ENCODE results near the gene PCNX2. TPM values are rescaled to one million over a fixed set of nuclear protein-coding genes. Genes with fewer than 3 reads are reported as not detected.

Gene PCNX2
- total RNA-seq, 1 experiment from 2014 or later = 50.8 TPM

DNA sequence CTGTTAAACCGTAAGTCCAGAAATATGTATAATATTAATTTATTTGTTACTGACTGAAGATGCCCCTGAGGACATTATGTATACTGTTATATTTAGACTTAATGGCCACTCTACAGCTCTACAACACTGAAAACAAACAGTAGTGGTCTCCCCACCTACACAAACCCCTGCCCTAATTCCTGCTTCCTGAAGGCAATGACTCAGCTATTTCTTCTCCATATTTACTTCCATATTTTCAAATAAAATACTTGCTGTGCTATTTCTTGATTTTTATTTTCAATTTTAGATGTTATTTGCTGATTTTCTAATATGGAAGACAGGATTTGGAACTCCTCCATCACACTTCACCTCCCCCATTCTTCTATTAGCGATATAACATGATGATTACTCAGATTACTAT, 97.6 kb downstream of the PCNX2 start:
- H3K4me3 Mint-ChIP-seq = no peak overlapping the region

GRCh38 chr1:233193741-233194140, 101.8 kb downstream of the PCNX2 start:
- DNase-seq (ENCODE audit: low spot score) (no peak), ATAC-seq (no peak)
- no peak for TF ChIP-seq USF2 (CRISPR knock-in tag; IDR thresholded peaks at IDR 0.05)
- TF ChIP-seq FOXJ3 (CRISPR knock-in tag; IDR thresholded peaks at IDR 0.05; ENCODE audit: borderline replicate concordance) = no peak
- no peak for TF ChIP-seq GRHL2 (CRISPR knock-in tag; IDR thresholded peaks at IDR 0.05; ENCODE audit: insufficient replicate concordance, severe bottlenecking)
- no peak for TF ChIP-seq FOXK1 (CRISPR knock-in tag; IDR thresholded peaks at IDR 0.05)
- TF ChIP-seq KAT7 (CRISPR knock-in tag; IDR thresholded peaks at IDR 0.05; ENCODE audit: borderline replicate concordance) = no peak
- no peak for TF ChIP-seq SMAD4 (CRISPR knock-in tag; IDR thresholded peaks at IDR 0.05)
- no peak for TF ChIP-seq NR2C2 (CRISPR knock-in tag; IDR thresholded peaks at IDR 0.05)
- TF ChIP-seq, protein P1, sequence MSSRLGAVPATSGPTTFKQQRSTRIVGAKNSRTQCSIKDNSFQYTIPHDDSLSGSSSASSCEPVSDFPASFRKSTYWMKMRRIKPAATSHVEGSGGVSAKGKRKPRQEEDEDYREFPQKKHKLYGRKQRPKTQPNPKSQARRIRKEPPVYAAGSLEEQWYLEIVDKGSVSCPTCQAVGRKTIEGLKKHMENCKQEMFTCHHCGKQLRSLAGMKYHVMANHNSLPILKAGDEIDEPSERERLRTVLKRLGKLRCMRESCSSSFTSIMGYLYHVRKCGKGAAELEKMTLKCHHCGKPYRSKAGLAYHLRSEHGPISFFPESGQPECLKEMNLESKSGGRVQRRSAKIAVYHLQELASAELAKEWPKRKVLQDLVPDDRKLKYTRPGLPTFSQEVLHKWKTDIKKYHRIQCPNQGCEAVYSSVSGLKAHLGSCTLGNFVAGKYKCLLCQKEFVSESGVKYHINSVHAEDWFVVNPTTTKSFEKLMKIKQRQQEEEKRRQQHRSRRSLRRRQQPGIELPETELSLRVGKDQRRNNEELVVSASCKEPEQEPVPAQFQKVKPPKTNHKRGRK (CRISPR knock-in tag; IDR thresholded peaks at IDR 0.05; ENCODE audit: borderline replicate concordance) = no peak
- no peak for TF ChIP-seq USF1 (CRISPR knock-in tag; IDR thresholded peaks at IDR 0.05)
- TF ChIP-seq, protein P2, sequence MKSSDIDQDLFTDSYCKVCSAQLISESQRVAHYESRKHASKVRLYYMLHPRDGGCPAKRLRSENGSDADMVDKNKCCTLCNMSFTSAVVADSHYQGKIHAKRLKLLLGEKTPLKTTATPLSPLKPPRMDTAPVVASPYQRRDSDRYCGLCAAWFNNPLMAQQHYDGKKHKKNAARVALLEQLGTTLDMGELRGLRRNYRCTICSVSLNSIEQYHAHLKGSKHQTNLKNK (CRISPR knock-in tag; IDR thresholded peaks at IDR 0.05) = no peak
- no peak for TF ChIP-seq SOX15 (CRISPR knock-in tag; IDR thresholded peaks at IDR 0.05)
- no peak for TF ChIP-seq JUN (CRISPR knock-in tag; IDR thresholded peaks at IDR 0.05)
- TF ChIP-seq, protein P3, sequence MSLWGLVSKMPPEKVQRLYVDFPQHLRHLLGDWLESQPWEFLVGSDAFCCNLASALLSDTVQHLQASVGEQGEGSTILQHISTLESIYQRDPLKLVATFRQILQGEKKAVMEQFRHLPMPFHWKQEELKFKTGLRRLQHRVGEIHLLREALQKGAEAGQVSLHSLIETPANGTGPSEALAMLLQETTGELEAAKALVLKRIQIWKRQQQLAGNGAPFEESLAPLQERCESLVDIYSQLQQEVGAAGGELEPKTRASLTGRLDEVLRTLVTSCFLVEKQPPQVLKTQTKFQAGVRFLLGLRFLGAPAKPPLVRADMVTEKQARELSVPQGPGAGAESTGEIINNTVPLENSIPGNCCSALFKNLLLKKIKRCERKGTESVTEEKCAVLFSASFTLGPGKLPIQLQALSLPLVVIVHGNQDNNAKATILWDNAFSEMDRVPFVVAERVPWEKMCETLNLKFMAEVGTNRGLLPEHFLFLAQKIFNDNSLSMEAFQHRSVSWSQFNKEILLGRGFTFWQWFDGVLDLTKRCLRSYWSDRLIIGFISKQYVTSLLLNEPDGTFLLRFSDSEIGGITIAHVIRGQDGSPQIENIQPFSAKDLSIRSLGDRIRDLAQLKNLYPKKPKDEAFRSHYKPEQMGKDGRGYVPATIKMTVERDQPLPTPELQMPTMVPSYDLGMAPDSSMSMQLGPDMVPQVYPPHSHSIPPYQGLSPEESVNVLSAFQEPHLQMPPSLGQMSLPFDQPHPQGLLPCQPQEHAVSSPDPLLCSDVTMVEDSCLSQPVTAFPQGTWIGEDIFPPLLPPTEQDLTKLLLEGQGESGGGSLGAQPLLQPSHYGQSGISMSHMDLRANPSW (CRISPR knock-in tag; conservative IDR thresholded peaks at IDR 0.05; ENCODE audit: low read depth) = no peak
- TF ChIP-seq ZBTB21 (CRISPR knock-in tag; IDR thresholded peaks at IDR 0.05; ENCODE audit: borderline replicate concordance) = no peak
- no peak for TF ChIP-seq TEAD4 (CRISPR knock-in tag; IDR thresholded peaks at IDR 0.05)
- Mint-ChIP-seq H3K36me3 (peaks cover 77% of the 10 kb centered on the region), H3K27me3 (ENCODE audit: low read depth) (no peaks in the 10 kb centered on the region), H3K27ac (no peak overlapping the region), H3K4me3 (no peak overlapping the region), H3K4me1 (no peaks in the 10 kb centered on the region), H3K9me3 (peaks cover 30% of the 10 kb centered on the region)
- ChIA-PET CTCF (no interaction called here), POLR2A (interaction anchor here (0.7 kb wide), 1 partner anchor 744 kb away, joined by 4 read pairs; no protein-coding TSS in a partner anchor)

More for the DNA sequence above, 97.6 kb downstream of the PCNX2 start:
- peak overlapping the region; percentile 35; the same call in 1 of the 2 replicates for H3K27ac Mint-ChIP-seq
- TF ChIP-seq JAZF1 (CRISPR knock-in tag; IDR thresholded peaks at IDR 0.05) (no peak), NR3C1 (CRISPR knock-in tag; conservative IDR thresholded peaks at IDR 0.05; ENCODE audit: low read depth) (no peak)
- TF ChIP-seq, protein P4, sequence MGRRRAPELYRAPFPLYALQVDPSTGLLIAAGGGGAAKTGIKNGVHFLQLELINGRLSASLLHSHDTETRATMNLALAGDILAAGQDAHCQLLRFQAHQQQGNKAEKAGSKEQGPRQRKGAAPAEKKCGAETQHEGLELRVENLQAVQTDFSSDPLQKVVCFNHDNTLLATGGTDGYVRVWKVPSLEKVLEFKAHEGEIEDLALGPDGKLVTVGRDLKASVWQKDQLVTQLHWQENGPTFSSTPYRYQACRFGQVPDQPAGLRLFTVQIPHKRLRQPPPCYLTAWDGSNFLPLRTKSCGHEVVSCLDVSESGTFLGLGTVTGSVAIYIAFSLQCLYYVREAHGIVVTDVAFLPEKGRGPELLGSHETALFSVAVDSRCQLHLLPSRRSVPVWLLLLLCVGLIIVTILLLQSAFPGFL (CRISPR knock-in tag; IDR thresholded peaks at IDR 0.05; ENCODE audit: borderline replicate concordance) = no peak
- no peak for DNase-seq (ENCODE audit: low spot score)
- peaks cover 88% of the 10 kb centered on the region for H3K36me3 Mint-ChIP-seq
- H3K27me3 Mint-ChIP-seq (ENCODE audit: low read depth) = no peaks in the 10 kb centered on the region
- ChIA-PET POLR2A (no interaction called here), CTCF (no interaction called here)
- H3K9me3 Mint-ChIP-seq = peaks cover 32% of the 10 kb centered on the region
- ATAC-seq = no peak
- H3K4me1 Mint-ChIP-seq = peaks cover 11% of the 10 kb centered on the region; the same call in 1 of the 2 replicates

Measured in WTC11 (cell line).